ENCODE results near the gene ZNF48.

The ZNF48 gene

DNA sequence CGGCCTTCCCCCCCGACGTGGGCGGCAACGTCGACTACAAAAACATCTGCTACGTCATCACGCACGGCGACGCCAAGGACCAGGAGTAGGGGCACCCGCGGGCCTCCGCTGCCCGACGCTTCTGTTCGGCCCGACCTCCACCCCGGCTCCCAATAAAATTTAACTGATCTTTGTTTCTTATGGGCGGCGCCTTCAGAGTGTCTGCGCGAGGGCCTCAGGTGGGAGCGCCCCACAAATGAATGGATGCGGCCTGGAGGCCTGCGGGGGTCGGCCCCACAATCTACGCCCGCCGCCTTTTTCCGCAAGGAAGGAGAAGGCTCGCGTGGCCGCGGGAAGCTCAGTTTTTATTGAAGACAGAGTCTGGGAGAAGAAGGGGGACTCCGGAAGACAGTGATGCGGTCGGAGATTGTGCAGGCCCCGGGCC lies 17.4 kb upstream of the ZNF48 start:
- TF ChIP-seq, protein P1, sequence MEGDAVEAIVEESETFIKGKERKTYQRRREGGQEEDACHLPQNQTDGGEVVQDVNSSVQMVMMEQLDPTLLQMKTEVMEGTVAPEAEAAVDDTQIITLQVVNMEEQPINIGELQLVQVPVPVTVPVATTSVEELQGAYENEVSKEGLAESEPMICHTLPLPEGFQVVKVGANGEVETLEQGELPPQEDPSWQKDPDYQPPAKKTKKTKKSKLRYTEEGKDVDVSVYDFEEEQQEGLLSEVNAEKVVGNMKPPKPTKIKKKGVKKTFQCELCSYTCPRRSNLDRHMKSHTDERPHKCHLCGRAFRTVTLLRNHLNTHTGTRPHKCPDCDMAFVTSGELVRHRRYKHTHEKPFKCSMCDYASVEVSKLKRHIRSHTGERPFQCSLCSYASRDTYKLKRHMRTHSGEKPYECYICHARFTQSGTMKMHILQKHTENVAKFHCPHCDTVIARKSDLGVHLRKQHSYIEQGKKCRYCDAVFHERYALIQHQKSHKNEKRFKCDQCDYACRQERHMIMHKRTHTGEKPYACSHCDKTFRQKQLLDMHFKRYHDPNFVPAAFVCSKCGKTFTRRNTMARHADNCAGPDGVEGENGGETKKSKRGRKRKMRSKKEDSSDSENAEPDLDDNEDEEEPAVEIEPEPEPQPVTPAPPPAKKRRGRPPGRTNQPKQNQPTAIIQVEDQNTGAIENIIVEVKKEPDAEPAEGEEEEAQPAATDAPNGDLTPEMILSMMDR (IDR thresholded peaks at IDR 0.05; ENCODE audit: low read depth, low read length): no peak
- Histone ChIP-seq H3K36me3 (peaks cover 4% of the 10 kb centered on the region), H3K4me3 (ENCODE audit: low read depth, low read length) (peak overlapping the region; percentile 57), H3K27ac (peak overlapping the region; percentile 98), H3K27me3 (ENCODE audit: insufficient read depth, low read depth, severe bottlenecking) (no peaks in the 10 kb centered on the region), H3K9me3 (ENCODE audit: severe bottlenecking) (no peaks in the 10 kb centered on the region)
- peak; percentile 93 for DNase-seq

DNA sequence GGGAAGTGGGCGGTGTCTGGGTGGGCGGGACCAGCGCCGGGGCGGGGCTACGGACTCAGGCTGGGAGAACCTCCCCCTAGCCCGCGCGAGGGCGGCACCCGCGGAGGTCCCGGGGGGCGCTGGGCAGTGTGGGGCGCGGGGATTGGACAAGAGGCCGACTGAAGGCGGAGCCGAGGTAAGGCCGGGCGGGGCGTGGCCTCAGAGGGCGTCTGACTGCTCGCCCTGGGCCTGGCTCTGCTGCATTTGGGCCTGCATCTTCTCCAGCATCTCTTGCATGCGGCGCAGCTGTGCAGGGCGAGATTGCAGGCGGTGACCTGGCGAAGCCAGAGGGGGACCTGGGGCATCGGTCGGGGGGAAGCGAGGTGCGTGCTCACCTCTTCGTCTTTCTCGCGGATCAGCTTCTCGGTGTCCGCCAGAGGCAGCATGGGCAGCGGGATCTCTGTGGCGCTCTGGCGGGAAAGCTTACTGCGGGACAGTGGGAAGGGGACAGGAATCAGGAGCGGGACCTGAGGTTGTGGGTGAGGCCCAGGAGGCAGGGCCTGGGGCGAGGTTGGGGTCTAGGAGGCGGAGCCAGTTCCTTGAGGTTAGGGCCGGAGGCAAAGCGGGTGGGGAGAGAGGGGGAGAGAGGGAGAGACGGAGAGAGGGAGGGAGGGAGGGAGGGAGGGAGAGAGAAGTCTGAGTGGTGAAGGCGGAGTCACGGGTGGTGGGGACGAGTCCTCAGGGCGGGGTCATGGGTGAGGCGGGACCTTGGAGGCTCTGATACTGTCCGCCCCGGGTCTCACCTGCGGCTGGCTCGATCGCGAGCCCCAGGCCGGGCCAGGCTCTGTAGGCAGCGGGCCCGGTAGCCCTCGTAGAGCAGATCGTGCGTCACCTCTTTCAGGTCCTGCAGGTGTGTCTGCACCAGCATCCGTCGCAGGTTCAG lies 16.7 kb upstream of the ZNF48 start:
- H3K27me3 ChIP-seq (ENCODE audit: insufficient read depth, low read depth, severe bottlenecking): no peaks in the 10 kb centered on the region
- H3K27ac ChIP-seq: peak overlapping the region; percentile 98
- H3K9me3 ChIP-seq (ENCODE audit: severe bottlenecking): no peaks in the 10 kb centered on the region
- TF ChIP-seq, protein P1 (IDR thresholded peaks at IDR 0.05; ENCODE audit: low read depth, low read length): peak; percentile 33; the same call in 1 of the 2 replicates
- peaks cover 4% of the 10 kb centered on the region for H3K36me3 ChIP-seq
- DNase-seq: peak; percentile 98
- peak overlapping the region; percentile 57 for H3K4me3 ChIP-seq (ENCODE audit: low read depth, low read length)

DNA sequence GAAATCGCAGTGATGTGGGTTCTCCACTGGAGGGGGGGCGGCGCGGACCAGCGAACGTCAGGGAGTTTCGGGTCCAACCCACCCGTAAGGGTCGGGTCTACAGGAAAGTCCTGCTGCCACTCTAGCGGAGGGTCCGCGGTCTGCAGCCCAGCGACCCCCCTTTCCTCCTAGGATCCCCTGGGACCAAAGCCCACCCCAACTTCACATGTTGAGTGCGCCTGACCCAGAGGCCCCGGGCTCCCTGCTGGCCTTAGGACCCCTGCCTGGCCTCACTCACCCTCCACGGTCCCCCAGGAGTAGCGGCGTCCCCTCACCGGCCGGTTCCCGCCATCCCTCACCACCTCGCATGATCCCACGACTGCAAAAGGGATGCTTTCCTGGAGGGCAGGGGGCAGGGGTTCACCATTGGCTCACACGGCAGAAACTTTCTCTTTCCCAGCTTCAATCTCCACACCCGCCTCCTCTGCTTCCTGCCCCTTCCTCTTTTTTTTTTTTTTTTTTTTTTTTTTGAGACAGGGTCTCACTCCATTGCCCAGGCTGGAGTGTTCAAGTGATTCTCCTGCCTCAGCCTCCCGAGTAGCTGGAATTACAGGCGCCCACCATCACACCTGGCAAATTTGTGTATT lies 15.9 kb upstream of the ZNF48 start:
- TF ChIP-seq, protein P1 (IDR thresholded peaks at IDR 0.05; ENCODE audit: low read depth, low read length): no peak
- Histone ChIP-seq H3K9me3 (ENCODE audit: severe bottlenecking) (no peaks in the 10 kb centered on the region), H3K36me3 (peaks cover 4% of the 10 kb centered on the region), H3K27ac (peak overlapping the region; percentile 98), H3K4me3 (ENCODE audit: low read depth, low read length) (peak overlapping the region; percentile 57), H3K27me3 (ENCODE audit: insufficient read depth, low read depth, severe bottlenecking) (no peaks in the 10 kb centered on the region)
- no peak for DNase-seq

DNA sequence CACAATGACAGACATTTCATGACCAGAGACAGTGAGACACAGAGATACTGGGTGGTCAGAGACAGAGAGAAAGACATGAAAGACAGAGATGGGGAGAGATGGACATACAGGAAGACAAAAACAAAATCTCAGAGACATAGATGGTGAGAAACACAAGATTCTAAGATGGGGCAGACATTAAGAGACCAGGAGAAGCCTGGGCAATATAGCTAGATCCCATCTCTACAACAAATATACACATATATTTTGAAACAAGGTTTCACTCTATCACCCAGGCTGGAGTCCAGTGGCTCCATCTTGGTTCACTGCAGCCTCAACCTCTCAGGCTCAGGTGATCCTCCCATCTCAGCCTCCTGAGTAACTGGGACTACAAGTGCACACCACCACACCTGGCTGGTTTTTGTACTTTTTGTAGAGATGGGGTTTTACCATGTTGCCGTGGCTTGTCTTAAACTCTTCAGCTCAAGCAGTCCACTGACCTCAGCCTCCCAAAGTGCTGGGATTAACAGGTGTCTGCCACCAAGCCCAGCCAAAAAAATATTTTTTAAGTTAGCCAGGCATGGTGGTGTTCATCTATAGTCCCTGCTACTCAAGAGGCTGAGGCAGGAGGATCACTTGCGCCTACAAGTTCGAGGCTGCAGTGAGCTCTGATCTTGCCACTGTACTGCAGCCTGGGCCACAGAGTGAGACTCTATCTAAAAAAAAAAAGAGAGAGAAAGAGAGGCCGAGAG lies 15.0 kb upstream of the ZNF48 start:
- TF ChIP-seq, protein P1 (IDR thresholded peaks at IDR 0.05; ENCODE audit: low read depth, low read length): no peak
- no peaks in the 10 kb centered on the region for H3K27me3 ChIP-seq (ENCODE audit: insufficient read depth, low read depth, severe bottlenecking)
- no peak overlapping the region for H3K27ac ChIP-seq
- peaks cover 4% of the 10 kb centered on the region for H3K36me3 ChIP-seq
- DNase-seq: no peak
- H3K4me3 ChIP-seq (ENCODE audit: low read depth, low read length): no peak overlapping the region
- no peaks in the 10 kb centered on the region for H3K9me3 ChIP-seq (ENCODE audit: severe bottlenecking)

DNA sequence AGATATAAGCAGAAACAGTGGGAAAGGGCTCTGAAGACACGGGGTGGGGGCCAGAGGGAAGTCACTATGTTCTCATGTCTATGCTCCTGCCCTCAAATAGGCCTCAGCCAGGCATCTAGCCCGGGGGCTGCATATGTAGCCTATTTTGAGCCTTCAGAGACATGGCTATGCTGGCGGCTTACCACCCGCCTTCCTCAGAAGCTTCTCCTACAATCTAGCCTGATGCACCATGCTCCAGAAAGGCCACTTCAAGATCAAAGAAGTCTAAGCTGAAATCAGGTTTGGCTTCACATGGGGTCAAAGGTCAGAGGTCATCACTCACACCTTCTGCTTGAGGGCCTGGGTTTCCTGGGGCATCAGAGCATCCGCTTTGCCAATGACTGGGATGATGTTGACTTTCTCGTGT lies 14.4 kb upstream of the ZNF48 start:
- no peak overlapping the region for H3K4me3 ChIP-seq (ENCODE audit: low read depth, low read length)
- H3K27ac ChIP-seq: no peak overlapping the region
- TF ChIP-seq, protein P1 (IDR thresholded peaks at IDR 0.05; ENCODE audit: low read depth, low read length): no peak
- H3K36me3 ChIP-seq: peaks cover 4% of the 10 kb centered on the region
- no peaks in the 10 kb centered on the region for H3K9me3 ChIP-seq (ENCODE audit: severe bottlenecking)
- no peaks in the 10 kb centered on the region for H3K27me3 ChIP-seq (ENCODE audit: insufficient read depth, low read depth, severe bottlenecking)
- no peak for DNase-seq
